ENCODE measurements around the gene SH3YL1. TPM values are rescaled to one million over a fixed set of nuclear protein-coding genes. Genes with fewer than 3 reads are reported as not detected.

SH3YL1 gene
- total RNA-seq, 1 donor from 2014 or later: 61.4 TPM

DNA sequence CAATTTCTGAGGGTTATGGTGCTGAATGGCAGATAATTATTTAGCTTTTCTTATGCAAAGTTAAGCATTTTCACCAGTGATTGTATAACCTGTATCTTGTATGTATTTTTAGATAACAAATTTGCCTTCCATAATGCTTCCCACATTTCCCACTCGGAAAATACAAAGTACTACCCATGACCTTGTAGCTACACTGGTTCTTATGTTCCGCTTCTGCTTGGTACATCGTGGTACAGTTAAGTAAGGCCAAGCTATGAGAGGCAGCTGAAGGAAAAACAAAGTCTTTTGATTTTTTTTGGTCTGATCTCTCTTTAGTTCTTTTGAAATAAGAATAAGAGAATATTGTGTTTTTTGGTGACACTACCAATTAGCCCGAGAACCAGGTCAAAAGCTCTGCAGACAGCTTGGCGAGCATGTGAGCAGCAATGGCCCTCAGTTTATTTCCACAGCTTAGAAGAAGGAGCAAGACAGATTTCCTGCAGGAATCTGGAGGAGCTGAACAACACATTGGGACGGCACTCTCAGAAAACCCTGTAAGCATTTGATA lies 26.8 kb downstream of the SH3YL1 start:
- H3K4me1 Mint-ChIP-seq (ENCODE audit: unreplicated experiment): no peaks in the 10 kb centered on the region
- TF ChIP-seq, protein P1, sequence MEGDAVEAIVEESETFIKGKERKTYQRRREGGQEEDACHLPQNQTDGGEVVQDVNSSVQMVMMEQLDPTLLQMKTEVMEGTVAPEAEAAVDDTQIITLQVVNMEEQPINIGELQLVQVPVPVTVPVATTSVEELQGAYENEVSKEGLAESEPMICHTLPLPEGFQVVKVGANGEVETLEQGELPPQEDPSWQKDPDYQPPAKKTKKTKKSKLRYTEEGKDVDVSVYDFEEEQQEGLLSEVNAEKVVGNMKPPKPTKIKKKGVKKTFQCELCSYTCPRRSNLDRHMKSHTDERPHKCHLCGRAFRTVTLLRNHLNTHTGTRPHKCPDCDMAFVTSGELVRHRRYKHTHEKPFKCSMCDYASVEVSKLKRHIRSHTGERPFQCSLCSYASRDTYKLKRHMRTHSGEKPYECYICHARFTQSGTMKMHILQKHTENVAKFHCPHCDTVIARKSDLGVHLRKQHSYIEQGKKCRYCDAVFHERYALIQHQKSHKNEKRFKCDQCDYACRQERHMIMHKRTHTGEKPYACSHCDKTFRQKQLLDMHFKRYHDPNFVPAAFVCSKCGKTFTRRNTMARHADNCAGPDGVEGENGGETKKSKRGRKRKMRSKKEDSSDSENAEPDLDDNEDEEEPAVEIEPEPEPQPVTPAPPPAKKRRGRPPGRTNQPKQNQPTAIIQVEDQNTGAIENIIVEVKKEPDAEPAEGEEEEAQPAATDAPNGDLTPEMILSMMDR (conservative IDR thresholded peaks at IDR 0.05): no peak
- DNase-seq (ENCODE audit: extremely low spot score, unreplicated experiment): no peak
- H3K36me3 Mint-ChIP-seq: peaks cover 29% of the 10 kb centered on the region
- no peak overlapping the region for H3K27ac Mint-ChIP-seq
- H3K9me3 Mint-ChIP-seq: no peaks in the 10 kb centered on the region
- no peak overlapping the region for H3K4me3 Mint-ChIP-seq
- H3K27me3 Mint-ChIP-seq: no peaks in the 10 kb centered on the region

DNA sequence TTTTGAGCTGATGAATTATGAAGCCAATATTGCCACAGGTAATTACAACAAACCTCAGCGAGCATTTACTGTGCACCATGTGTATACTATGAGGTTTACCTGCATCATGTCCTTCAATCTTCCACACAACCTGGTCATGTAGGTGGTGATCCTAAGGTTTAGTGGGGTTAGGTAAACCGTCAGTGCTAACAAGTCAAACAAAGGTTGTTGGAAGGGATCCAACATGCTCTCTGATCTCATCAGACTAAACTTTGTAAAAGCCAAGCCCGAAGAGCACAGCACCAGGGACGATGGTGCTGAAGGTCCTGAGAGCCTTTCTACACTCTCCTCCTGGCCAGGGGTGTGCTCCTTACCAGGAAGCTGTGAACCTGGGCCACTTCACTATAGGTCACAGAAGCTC lies 29.4 kb downstream of the SH3YL1 start:
- TF ChIP-seq, protein P1 (conservative IDR thresholded peaks at IDR 0.05): no peak
- no peaks in the 10 kb centered on the region for H3K9me3 Mint-ChIP-seq
- no peak overlapping the region for H3K4me3 Mint-ChIP-seq
- H3K36me3 Mint-ChIP-seq: peaks cover 16% of the 10 kb centered on the region
- H3K27me3 Mint-ChIP-seq: no peaks in the 10 kb centered on the region
- no peak overlapping the region for H3K27ac Mint-ChIP-seq
- DNase-seq (ENCODE audit: extremely low spot score, unreplicated experiment): no peak
- H3K4me1 Mint-ChIP-seq (ENCODE audit: unreplicated experiment): no peaks in the 10 kb centered on the region

DNA sequence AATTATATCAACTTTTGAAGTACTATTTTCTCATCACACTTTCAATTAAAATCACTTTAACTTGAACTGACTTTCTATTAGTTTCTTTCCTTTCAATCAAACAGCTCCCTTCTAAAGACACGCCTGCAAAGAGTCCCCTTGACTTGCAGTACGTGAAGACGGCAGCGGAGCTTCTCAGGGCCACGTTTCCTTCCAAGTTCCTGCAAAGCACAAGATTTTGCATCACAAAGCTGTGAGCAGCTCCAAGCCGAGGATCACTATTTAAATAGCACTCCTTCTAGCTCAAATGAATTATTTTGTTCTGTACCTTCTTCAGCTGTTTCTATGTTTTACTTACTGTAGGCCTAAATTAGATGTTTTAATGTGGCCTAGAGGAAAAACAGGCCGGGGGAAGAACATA lies 30.8 kb downstream of the SH3YL1 start:
- Mint-ChIP-seq H3K4me3 (no peak overlapping the region), H3K27me3 (no peaks in the 10 kb centered on the region), H3K27ac (no peak overlapping the region), H3K4me1 (ENCODE audit: unreplicated experiment) (no peaks in the 10 kb centered on the region), H3K36me3 (peaks cover 14% of the 10 kb centered on the region), H3K9me3 (no peaks in the 10 kb centered on the region)
- TF ChIP-seq, protein P1 (conservative IDR thresholded peaks at IDR 0.05): no peak
- DNase-seq (ENCODE audit: extremely low spot score, unreplicated experiment): no peak

DNA sequence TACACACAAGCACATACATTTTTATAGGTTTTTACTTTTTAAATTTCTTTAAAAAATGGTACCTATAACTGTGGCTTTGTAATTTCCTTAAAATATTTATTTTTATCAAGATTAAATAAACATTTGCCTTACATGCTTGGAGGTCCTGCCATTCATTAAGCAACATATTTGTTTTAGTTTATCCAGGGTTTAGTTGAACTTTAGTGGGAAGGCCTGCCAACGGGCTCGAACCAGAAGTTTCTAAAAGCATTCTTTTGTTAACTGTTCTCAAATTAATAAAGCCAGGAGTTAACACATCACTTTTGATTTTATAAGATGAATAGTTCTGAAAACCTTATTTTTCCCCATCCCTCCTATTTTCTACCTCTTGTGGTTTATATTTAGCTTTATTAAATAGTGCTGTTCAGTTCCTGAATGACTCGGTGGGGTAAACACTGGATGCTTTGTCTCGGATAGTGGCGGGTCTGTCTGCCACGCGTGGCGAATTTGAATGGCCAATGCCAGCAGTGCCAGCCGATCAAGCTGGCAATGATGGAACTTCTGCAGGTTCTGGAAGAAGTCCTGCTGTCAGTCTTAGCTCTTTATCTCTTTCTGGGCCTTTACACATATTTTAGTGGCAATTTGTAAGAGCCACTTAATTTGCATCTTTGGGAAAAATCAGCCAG lies 32.2 kb downstream of the SH3YL1 start:
- TF ChIP-seq, protein P1 (conservative IDR thresholded peaks at IDR 0.05): no peak
- Mint-ChIP-seq H3K4me3 (no peak overlapping the region), H3K27me3 (no peaks in the 10 kb centered on the region)

DNA sequence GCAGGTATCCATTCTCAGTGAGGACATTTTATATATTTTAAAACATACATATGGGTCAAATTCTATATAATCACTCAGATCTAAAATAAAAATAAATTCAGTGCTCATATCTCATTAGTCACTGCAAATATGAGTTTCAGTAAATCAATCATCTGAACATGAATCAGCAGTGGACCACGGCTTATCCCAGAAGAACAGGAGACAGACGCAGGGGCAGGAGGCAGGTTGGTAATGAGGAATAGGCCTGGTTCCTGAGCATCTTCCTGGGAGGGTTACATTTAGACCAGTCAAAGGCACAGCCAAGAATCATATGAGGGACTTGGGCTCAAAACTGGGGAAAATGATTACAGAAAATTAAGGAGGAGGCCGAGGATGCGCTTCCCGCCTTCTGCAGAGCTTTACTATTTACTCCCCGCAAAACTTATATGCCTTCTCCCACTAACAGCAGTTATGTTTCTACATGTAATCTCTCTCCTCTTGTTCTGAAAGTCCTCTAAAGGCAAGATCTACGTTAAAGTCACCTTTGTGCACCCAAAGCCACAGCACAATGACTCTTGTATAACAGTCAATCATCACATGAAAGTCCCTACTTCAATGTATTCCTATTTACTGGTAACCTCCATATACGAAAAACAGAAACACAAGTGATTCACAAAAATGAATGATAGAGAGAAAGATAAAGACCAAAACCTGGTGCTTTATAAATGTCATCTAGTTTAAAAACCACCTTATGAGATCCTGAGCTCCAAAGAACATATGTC lies 35.1 kb downstream of the SH3YL1 start:
- H3K4me1 Mint-ChIP-seq (ENCODE audit: unreplicated experiment): no peaks in the 10 kb centered on the region
- TF ChIP-seq, protein P1 (conservative IDR thresholded peaks at IDR 0.05): no peak
- no peaks in the 10 kb centered on the region for H3K9me3 Mint-ChIP-seq
- no peak for DNase-seq (ENCODE audit: extremely low spot score, unreplicated experiment)
- H3K4me3 Mint-ChIP-seq: no peak overlapping the region
- peaks cover 29% of the 10 kb centered on the region for H3K36me3 Mint-ChIP-seq
- no peaks in the 10 kb centered on the region for H3K27me3 Mint-ChIP-seq
- H3K27ac Mint-ChIP-seq: no peak overlapping the region

More for the DNA sequence above, 32.2 kb downstream of the SH3YL1 start:
- H3K9me3 Mint-ChIP-seq: no peaks in the 10 kb centered on the region
- no peak for DNase-seq (ENCODE audit: extremely low spot score, unreplicated experiment)
- peaks cover 19% of the 10 kb centered on the region for H3K36me3 Mint-ChIP-seq
- no peaks in the 10 kb centered on the region for H3K4me1 Mint-ChIP-seq (ENCODE audit: unreplicated experiment)
- H3K27ac Mint-ChIP-seq: no peak overlapping the region

Measured in type B pancreatic cell (in vitro differentiated cells).